ENCODE data around the gene MATCAP1. TPM values are rescaled to one million over a fixed set of nuclear protein-coding genes. Genes with fewer than 3 reads are reported as not detected.

The MATCAP1 gene
- total RNA-seq, 2 donors from 2014 or later, result 50.2 to 63.8 TPM

DNA sequence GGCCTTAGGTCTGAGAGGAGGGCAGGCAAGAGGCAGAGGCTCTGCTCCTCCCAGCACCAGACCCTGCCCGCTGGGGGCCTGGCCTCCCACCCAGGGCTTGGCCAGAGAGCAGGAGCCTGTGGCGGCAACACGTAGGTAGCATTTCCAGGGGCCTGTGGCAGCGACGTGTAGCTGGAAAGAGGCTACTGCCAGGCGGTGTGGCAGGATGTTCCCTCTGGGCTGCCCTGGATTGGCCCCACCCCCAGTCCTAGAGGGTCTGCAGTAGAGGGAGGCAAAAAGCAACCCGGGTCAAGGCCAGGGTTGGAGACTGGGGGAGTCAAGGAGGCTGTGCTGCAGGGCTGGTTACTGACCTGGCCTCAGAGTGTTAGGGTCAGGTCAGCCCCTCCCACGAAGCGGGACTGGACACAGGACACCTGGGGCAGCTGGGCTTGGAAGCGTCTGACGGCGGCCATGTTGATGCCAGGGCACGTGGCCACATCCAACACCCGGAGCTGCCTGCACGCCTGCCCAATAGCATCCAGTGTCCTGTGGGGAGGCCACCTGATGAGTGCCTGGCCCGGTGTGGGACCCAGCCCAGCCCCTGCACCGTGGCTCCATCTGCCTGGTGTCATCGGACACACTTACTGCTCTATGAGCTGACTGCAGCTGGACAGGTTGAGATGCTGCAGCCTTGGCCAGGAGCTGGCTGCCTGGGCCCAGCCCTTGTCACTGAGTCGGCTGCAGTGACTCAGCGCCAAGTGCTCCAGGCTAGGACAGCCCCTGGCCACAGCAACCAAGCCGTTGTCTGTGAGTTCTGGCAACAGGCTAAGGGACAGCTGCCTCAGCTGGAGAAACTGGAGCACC, 23.7 kb upstream of the MATCAP1 start:
- DNase-seq, result no peak
- H3K36me3 Mint-ChIP-seq (ENCODE audit: low read depth), result peaks cover 4% of the 10 kb centered on the region
- H3K27ac ChIP-seq (ENCODE audit: low read depth, low read length), result no peak overlapping the region
- TF ChIP-seq, protein P1, sequence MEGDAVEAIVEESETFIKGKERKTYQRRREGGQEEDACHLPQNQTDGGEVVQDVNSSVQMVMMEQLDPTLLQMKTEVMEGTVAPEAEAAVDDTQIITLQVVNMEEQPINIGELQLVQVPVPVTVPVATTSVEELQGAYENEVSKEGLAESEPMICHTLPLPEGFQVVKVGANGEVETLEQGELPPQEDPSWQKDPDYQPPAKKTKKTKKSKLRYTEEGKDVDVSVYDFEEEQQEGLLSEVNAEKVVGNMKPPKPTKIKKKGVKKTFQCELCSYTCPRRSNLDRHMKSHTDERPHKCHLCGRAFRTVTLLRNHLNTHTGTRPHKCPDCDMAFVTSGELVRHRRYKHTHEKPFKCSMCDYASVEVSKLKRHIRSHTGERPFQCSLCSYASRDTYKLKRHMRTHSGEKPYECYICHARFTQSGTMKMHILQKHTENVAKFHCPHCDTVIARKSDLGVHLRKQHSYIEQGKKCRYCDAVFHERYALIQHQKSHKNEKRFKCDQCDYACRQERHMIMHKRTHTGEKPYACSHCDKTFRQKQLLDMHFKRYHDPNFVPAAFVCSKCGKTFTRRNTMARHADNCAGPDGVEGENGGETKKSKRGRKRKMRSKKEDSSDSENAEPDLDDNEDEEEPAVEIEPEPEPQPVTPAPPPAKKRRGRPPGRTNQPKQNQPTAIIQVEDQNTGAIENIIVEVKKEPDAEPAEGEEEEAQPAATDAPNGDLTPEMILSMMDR (conservative IDR thresholded peaks at IDR 0.05), result no peak
- no peak overlapping the region for H3K4me3 ChIP-seq (ENCODE audit: low read length)
- peaks cover 14% of the 10 kb centered on the region for H3K27me3 Mint-ChIP-seq (ENCODE audit: insufficient read depth)
- no peak overlapping the region for H3K9ac ChIP-seq (ENCODE audit: extremely low read depth, low read length, poor library complexity, severe bottlenecking)
- no peak overlapping the region for H3K4me3 Mint-ChIP-seq
- no peaks in the 10 kb centered on the region for H3K9me3 ChIP-seq (ENCODE audit: control insufficient read depth, low read length)
- no peak overlapping the region for H3K27ac Mint-ChIP-seq
- H3K36me3 ChIP-seq (ENCODE audit: control insufficient read depth, insufficient read depth, low read length), result peaks cover 11% of the 10 kb centered on the region
- WGBS, 2 experiments (ENCODE audit: insufficient coverage in 1 of 2, insufficient read length in 1 of 2), result 87 to 89% methylated on average over 15 to 21 of the region's 21 CpGs
- H3K27me3 ChIP-seq (ENCODE audit: control insufficient read depth, insufficient read depth, low read length, poor library complexity, severe bottlenecking), result no peaks in the 10 kb centered on the region
- peaks cover 5% of the 10 kb centered on the region for H3K4me1 ChIP-seq (ENCODE audit: control insufficient read depth, insufficient read depth, low read length)
- no peaks in the 10 kb centered on the region for H3K9me3 Mint-ChIP-seq
- H3K4me1 Mint-ChIP-seq, result peaks cover 8% of the 10 kb centered on the region

DNA sequence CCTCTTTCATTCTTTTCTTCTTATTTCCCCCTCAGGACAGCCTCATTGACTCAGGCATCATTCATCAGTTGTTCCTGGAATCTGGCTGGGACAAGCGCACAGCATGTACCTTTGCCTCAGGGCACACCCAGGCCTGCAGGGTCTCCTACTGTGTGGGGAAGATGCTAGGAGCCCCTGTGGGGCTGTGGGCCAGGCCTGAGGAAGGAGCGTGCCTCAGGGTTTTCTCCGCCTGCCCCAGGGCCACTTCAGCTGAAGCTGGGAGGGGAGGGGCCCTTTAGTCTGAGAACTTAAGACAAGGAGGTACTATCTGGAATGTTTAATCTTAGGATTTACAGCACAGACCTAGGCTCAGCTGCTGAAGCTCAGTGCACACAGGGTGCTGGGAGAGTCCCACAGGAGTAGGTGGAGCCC, 23.1 kb upstream of the MATCAP1 start:
- Histone ChIP-seq H3K4me1 (ENCODE audit: control insufficient read depth, insufficient read depth, low read length) (peaks cover 5% of the 10 kb centered on the region), H3K27ac (ENCODE audit: low read depth, low read length) (no peak overlapping the region), H3K9ac (ENCODE audit: extremely low read depth, low read length, poor library complexity, severe bottlenecking) (no peak overlapping the region), H3K4me3 (ENCODE audit: low read length) (no peak overlapping the region), H3K27me3 (ENCODE audit: control insufficient read depth, insufficient read depth, low read length, poor library complexity, severe bottlenecking) (no peaks in the 10 kb centered on the region), H3K9me3 (ENCODE audit: control insufficient read depth, low read length) (no peaks in the 10 kb centered on the region), H3K36me3 (ENCODE audit: control insufficient read depth, insufficient read depth, low read length) (peaks cover 11% of the 10 kb centered on the region)
- no peak overlapping the region for H3K27ac Mint-ChIP-seq
- H3K27me3 Mint-ChIP-seq (ENCODE audit: insufficient read depth), result peaks cover 11% of the 10 kb centered on the region
- no peak overlapping the region for H3K4me3 Mint-ChIP-seq
- H3K36me3 Mint-ChIP-seq (ENCODE audit: low read depth), result peaks cover 4% of the 10 kb centered on the region
- peaks cover 8% of the 10 kb centered on the region for H3K4me1 Mint-ChIP-seq
- WGBS, 2 experiments (ENCODE audit: insufficient coverage in 1 of 2, insufficient read length in 1 of 2), result 85 to 100% methylated on average over 1 to 3 of the region's 3 CpGs
- TF ChIP-seq, protein P1 (conservative IDR thresholded peaks at IDR 0.05), result no peak
- no peak for DNase-seq
- H3K9me3 Mint-ChIP-seq, result no peaks in the 10 kb centered on the region

DNA sequence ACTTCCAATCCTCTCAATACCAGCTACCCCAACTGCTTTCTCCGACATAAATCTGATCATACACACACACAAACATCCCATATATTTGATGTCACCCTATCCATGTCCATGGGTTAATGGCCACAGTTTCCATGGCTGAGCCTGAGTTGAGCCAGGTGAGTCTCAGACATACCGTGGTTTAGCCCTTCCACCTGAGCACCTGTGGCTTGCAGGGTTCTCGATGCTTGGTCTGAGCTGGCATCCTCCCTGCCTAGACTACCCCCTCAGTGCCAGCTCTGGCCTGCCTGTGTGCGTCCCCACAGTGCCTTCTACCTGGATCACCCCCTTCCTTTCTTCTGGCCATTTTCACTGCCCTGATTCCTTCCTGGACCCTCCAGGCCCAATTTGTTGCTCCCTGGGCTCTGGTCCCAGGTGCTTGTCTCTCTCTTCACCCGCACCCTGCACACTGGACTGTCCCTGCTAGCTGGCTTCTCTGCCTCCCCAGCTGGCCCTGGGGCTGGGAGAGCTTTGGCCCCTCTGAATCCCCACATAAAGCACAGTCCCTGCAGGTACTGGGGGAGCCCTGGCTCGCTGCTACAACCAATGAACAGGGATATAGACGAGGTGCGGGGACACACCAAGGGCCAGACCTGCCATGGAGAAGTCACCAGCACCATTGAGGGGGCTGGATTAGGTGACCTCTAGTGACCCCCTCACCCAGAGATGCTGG, 22.5 kb upstream of the MATCAP1 start:
- TF ChIP-seq, protein P1 (conservative IDR thresholded peaks at IDR 0.05), result no peak
- H3K4me1 ChIP-seq (ENCODE audit: control insufficient read depth, insufficient read depth, low read length), result peaks cover 5% of the 10 kb centered on the region
- no peaks in the 10 kb centered on the region for H3K9me3 ChIP-seq (ENCODE audit: control insufficient read depth, low read length)
- Mint-ChIP-seq H3K36me3 (ENCODE audit: low read depth) (peaks cover 4% of the 10 kb centered on the region), H3K4me3 (no peak overlapping the region), H3K4me1 (peaks cover 8% of the 10 kb centered on the region), H3K9me3 (no peaks in the 10 kb centered on the region), H3K27ac (no peak overlapping the region), H3K27me3 (ENCODE audit: insufficient read depth) (peaks cover 7% of the 10 kb centered on the region)
- no peak overlapping the region for H3K4me3 ChIP-seq (ENCODE audit: low read length)
- DNase-seq, result no peak
- H3K36me3 ChIP-seq (ENCODE audit: control insufficient read depth, insufficient read depth, low read length), result peaks cover 15% of the 10 kb centered on the region
- H3K9ac ChIP-seq (ENCODE audit: extremely low read depth, low read length, poor library complexity, severe bottlenecking), result no peak overlapping the region
- WGBS, 2 experiments (ENCODE audit: insufficient coverage in 1 of 2, insufficient read length in 1 of 2), result 91 to 96% methylated on average over 7 to 8 of the region's 8 CpGs
- peak overlapping the region; percentile 34 for H3K27ac ChIP-seq (ENCODE audit: low read depth, low read length)
- H3K27me3 ChIP-seq (ENCODE audit: control insufficient read depth, insufficient read depth, low read length, poor library complexity, severe bottlenecking), result no peaks in the 10 kb centered on the region

All from endodermal cell (in vitro differentiated cells).